ELF-1 (cell line): ENCODE data around the gene PRKAR1A.

Experiments used
- DNase-seq: peaks from one replicate; pipeline ENCODE4 v3.0.0-alpha.2; 2016; ENCODE audit warnings: low read depth, low spot score

The PRKAR1A gene

DNA sequence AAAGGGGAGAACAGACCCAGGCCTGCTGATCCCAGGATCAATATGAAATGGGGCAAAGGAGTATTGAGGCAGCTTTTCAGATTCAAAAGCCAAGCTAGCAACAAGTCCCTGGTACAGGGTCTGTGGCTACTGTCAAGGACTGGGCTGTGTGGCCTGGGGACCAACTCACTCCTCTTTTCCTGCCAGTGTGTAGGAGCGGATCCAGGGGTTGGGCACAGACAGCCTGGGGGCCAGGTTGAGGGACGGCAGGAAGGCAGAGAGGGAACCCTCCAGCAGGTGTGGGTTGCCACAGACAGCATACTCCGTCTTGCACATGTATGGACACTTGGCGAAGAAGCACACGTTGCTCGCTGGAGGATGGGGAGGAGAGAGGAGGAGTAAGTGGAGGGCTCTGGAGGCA, 29.6 kb downstream of the PRKAR1A start:
- DNase-seq: no peak

DNA sequence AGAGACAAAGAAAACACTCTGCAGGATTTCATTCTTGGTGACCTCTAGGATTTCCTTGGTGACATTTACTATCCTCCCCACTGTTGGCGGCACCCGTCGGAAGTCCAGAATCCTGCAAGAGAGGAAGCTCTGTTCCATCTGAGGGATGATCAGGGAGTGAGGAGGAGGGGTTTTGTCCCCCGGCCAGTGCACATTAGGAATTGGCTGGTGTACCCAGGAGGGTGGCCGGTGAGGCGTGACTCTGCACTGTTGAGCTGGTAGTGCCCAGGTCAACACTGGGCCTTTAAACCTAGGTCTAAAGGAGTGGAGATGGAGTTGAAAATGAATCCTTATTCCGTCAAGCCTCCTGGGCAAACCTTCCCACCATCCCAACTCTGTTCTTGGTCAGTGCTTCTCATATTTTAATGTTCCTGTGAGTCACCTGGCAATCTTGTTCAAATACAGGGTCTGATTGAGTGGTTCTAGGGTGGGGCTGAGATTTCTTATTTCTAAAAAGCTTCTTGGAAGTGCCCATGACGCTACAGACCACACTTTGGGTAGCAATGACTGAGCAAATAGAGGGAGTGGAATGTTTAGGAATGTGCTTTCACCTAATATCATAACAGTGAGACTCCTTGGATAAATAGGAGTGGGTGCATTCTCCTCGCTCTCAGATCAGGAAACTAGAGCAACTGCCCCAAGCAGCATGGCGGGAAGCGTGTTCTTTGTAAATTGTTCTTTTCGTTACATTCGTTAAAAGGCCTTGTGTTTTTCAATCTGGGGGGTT, 30.7 kb downstream of the PRKAR1A start:
- DNase-seq: no peak

DNA sequence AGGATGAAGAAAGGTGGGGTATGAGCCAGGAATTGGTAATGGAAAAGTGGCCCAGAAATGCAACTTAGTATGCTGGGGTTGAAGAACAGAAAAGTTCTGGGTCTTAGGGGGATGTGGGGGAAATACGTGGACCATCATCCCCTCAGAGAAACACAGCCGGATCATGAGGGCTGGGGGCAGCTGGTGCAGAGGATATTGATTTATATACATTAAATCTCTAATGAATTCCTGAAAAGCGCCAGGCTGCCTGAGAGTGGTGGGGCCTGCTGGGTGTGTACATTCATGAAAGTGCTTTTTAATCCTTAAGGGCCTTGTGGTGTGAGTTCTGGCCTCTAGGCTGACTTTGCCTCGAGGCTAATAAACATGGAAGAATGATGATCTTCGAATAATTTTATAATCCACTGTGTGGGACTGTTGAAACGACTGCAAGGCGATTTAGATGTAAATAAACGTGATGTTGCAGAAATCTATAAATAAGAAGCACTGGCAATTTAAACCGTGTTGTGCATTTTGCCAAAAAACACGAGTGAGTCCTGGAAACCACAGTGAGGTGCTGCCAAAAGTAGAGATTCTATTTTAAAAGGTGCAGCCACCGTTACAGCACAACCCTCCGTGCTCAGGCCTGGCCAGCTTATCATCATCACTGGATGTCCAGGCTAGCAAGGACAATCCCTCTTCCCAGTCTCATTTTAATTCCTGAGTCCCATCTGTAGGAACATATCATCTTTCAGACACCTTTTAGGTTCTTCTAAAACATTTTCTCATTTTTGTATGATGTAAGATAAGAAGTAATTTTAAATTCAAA, 32.1 kb downstream of the PRKAR1A start:
- no peak for DNase-seq

DNA sequence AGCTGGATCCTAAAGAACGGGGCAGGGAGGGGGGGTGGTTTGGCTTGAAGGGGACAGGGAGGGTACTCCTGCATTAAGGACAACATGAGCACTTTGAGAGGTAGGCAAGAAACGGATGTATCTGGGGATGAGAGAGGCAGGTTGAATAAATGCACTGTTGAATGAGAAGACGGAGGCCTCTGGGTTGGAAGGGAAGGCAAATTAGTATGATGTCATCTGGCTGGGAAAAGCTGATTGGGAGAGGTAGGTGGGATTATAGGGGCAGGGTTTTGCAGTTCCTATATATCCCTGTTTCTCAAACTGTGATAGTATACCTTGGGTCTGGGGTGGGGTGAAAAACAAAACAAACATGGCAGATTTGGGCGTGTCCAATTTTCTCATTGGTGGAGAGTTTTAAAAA, 44.3 kb downstream of the PRKAR1A start:
- DNase-seq: no peak

DNA sequence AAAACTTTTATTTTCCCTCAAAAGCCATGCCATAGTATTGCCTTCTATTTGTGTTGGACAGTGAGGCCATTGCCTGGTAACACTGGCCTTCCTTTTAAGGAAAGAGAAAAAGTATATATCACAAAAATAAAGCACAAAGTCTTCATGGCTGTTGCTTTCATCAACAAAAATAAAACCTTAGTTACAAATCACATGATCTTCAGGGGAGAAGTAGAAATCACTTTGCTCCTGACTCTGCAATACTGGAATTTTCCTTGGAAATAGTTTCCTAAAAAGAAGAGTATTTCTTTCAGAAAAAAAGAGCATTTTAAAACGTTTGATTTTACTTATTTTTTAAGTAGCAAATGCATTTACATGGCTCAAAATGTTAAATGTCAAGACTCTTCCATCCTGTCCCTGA, 47.1 kb downstream of the PRKAR1A start:
- DNase-seq: no peak

DNA sequence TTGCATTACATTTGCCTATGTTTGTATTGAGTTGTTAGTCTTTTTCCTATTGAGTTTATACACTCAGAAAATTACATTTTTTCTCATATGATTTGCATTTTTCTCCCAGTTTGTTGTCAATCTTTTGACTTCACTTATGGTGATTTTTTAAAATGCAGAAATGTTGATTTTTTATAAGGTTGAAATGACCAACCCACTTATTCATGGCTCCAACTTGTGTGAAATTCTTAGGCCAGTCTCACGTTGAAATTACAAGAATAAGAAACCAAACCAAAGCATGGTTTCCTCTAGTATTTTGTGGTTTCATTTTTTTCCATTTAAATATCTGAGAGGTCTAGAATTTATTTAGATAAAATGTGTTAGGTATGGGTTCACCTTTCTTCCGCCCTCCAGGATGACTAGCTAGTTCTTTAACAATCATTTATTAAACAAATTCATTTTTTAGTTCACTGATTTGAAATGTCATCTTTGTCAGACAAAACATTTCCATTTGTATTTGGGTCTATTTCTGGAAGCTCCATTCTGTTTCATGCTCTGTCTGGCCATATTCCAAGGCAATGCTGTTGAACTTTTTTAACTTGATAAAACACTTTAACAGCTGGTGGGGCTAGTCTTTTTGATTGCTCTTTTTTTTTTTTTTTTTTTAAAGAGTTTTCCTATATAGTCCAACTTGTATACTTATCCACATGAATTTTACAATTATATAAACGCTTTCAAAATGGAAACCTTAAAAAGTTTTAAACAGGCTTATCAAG, 48.9 kb downstream of the PRKAR1A start:
- DNase-seq: no peak

DNA sequence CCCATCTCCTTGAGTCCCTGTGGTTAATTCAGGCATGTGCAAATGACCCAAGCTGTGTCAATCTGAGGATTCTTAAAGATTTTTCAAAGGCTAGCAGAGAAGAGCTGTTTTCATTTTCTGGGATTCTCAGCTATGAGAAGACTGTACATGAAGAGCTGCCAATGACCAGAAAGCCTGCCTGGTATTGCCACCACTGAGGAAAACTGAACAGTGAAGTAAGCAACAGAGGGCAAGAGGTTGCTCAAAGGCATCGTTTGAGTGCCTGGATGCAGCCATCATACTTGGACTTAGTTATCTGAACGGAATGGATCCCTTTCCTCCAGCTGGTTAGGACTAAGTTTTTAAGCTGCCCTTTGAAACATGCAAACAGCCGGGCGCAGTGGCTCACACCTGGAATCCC, 50.5 kb downstream of the PRKAR1A start:
- DNase-seq: no peak

DNA sequence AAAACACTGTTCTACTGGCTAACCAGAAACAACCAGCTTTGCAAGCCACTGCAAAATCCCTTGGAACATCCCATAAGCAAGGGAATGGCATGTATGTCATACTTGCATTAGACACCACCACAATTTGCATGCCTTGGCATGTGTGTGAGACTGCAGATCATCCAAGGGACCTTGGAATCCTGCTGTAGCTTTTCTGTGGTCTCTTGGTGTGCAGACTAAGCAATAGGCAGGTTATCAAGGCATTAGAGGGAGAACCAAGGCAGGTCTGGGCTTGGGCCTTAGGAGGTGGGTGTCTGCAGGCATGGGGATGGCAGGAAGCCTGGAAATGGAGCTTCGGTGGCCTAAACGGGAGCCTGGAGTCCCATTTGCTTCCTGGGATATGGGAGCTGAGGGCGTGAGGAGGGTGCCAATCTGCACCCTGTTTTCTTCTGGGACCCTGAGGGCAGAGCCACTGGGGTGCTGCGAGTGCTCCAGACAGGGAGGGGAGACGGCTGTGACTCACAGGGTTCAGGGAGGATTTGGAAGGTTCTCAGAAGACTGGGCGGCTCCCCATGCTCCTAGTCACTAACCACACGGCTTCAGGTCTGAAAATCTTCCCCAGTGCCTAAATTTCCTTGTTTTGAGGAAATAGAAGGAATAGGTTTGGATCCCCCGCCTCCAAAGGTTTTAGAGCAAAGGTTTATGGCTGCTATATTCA, 52.3 kb downstream of the PRKAR1A start:
- no peak for DNase-seq

DNA sequence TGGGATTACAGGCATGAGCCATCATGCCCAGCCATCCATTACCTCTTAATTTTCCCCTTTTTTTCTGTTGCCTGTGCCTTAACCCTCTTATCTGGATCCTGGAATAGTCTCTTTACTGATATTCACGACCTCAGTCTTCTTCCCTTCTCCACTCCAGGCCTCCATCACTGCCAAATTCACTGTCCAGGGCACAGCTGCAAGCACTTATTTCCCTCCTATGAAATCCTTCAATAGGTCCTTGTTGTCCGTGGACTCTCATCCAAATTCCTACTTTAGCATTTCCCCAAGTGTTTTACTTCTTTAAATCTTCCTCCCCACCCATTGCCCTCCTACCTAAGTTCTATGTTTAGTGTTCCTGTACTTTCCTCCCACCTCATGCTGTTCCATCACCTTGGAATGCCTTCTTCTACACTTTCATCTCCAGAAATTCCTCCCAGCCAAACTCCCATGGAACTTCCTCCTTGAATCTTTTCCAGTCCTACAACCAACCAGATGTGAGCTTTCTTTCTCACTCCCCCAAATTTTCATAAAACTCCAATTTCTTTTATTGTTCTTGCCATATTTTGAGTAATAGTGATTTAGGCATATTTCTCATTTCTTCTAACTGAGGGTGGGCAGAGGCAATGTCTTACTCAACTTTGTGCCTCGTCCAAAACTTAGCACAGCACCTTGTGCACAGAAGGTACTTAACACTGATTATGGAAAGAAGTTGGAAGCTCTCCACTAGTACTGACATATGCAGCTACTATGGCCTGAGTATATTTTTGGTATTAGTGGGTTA, 53.6 kb downstream of the PRKAR1A start:
- no peak for DNase-seq

DNA sequence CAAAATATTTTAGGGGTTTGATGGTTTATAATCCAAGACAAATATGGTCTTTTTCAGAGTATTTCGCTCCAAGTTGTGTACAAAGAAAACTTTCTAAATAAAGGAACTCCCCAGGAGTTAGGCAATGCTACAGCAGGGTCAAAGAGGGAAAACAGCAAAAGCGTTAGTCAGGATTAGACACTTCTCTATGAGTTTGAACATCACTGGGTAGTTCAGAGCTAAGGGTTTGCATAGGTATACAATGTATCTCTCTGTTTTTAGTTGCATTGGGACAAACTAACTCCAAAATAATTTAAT, 54.2 kb downstream of the PRKAR1A start:
- no peak for DNase-seq

DNA sequence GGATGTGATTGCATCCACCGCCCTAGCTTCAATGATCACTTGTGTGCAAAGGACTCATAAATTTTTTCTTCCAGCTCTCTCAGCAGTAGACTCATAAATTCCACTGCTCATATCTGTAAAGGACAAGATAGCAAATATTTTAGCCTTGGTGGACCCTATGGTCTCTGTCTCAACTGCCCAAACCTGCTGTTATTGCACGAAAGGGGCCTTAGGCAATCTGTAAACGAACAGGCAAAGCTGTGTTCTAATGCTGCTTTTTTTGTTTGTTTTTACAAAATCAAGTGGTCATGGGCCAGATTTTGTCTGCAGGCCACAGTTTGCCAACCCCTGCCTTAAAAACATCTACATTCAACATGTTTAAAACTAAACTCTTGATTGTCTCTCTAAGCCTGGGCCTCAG, 54.8 kb downstream of the PRKAR1A start:
- no peak for DNase-seq

DNA sequence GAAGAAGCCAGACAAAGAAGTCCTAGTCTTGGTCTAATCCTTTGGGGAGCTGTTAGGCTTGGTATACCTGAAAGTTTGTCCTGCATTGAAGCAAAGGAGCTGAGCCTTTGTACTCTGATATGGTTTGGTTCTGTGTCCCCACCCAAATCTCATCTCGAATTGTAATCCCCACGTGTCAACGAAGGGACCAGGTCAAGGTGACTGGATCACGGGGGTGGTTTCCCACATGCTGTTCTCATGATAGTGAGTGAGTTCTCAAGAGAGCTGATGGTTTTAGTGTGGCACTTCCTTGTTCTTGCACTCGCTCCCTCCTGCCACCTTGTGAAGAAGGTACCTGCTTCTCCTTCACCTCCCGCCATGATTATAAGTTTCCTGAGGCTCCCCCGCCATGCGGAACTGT, 55.4 kb downstream of the PRKAR1A start:
- DNase-seq: no peak

DNA sequence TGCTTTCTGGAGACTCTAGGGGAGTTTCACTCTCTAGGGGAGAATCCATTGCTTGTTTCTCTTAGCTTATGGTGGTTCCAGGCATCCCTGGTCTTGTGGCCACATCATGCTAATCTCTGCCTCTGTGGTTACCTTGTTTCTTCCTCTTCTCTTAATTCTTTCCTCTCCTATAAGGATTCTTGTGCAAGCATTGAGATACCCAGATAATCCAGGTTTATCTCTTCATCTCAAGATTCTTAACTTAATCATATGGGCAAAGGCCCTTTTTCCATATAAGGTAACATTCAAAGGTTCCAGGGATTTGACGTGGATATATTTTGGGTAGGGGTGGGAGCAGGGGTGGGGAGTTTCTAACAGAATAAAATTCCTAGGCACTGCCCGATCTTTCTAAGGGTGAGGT, 56.4 kb downstream of the PRKAR1A start:
- DNase-seq: no peak

DNA sequence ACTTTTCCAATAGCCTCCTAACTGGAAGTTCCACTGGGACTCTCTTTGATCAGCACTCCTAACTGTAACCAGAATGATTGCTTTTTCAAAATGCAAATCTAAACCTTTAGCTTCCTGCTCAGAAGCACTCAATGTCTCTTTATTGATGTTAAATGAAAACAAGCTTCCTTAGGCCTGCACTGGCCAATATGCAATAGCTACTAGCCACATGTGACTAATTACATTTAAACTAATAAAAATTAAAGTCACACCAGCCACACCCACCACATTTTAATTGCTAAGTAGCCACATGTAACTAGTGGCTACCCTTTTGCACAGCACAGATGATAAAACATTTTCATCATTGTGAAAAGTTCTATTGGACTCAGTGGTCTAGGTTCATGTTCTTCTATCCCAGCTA, 57.1 kb downstream of the PRKAR1A start:
- no peak for DNase-seq

DNA sequence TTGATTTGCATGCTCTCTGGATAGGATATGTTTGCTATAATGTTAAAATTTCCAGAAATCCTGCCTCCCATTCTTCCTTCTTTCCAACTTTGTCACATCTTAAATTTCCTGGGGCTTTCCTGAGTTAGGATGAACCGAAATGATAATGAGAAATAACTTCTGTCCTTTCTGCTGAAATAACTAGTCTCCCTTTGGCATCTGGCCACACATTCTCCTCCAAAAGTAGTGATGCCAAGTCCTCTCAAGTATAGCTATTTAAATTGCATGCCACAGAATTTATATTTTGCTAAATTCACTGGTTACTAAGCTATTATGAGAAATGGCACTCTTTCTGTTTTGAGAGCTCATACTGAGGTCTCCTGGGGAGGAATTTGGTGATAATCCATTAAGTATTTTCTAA, 58.3 kb downstream of the PRKAR1A start:
- no peak for DNase-seq

DNA sequence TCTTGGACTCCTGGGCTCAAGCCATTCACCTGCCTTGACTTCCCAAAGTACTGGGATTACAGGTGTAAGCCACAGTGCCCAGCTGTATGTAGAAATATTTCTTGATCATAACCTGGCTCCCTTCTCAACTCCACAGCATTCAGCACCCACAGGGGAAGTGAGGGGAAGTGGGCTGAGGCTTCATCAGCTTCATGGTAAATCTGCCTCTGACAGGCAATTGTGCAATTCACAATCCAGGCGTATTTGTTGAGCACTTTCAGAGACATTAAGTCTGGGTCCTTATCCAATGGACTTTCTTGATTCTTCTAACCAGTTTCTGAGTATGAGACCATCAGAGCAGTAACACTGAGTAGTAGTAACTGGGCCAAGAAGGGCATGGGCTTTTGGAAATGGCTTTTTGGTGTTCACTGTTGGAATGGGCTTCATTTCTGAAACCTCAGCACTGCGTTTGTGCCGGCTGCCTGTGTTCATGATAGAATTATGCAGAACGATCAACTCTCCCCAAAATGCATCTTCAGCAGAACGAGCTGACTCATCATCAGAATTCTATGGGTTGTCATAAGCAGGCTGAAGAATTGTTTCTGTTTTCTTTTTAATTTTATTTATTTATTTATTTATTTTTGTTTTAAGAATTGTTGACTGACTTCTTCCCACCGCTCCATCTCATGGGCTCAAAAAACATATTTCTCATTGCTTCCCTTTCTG, 60.1 kb downstream of the PRKAR1A start:
- DNase-seq: no peak

DNA sequence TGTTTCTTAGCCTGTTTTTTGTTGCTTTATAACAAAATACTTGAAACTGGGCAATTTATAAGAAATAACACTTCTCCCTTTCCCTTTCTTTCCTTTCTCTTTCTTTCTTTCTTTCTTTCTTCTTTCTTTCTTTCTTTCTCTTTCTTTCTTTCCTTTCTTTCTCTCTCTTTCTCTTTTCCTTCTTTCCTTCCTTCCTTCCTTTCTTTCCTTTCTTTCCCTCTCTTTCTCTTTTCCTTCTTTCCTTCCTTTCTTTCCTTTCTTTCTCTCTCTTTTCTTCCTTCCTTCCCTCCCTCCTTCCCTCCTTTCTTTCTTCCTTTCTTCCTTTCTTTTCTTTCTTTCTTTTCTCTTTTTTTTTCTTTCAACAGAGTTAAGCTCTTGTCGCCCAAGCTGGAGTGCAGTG, 61.1 kb downstream of the PRKAR1A start:
- DNase-seq: no peak

DNA sequence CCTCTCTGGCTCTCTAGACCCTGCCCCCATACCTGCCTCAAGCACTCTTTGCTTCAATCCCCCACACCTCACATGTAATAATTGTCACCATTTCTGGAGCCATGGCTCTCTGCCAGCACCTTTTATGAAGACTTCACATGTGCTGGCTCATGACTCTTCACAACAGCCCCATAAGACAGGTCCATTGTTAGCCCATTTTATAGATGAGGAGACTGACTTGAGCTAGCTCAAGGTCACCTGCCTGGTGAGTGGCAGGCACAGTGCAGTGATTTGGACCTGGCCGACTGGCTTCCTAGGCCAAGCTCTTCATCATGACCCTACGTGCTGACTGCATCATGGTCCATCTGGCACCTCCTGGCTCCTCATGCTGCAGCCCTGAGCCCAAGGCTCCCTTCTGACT, 63.9 kb downstream of the PRKAR1A start:
- DNase-seq: no peak

DNA sequence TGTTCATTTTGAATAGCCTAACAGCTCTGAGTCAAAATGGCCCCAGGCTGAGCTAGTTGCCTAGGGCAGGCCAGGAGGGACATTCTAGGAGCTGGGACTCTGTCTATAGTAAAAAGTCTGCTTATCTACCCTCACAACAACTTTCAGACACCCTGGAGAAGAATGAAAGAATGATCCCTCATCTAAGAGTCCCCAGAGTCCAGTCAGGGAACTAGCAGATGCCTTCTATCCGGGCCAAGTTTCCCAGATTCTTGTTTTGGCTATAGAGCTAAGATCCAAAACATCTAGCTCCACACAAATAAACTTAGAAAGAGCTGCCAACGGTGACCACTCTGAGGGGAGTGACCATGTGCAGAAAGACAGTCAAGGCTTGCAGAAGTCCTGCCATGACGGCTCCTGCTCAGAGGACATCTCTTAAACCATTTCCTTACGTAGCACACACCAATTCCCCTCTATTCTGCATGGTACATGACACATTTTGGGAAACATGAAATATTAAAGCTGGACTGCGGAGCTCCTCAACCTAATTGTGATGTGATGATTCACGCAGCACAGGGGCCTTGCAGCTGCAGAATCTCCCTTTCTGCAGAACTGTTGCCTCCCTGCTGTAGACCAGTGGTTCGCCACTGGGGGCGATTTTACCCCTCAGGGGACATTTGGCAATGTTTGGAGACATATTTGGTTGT, 64.7 kb downstream of the PRKAR1A start:
- no peak for DNase-seq

DNA sequence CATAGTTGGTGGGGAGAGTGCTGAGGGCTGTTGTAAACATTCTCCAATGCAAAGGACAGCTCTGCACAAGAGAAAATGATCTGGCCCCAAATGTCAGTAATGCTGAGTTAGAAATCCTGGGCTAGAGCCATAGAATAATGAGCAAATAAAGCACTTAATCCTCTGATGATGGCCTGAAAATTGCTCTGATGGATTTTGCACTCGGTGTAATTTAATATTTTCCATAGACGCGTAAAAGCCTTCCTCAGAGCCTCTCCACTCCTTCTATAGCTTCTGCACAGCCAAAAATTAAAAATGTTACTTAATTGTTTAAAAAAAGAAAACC, 65.2 kb downstream of the PRKAR1A start:
- DNase-seq: no peak
